NT2/D1 (cell line): ENCODE results near the gene TUFT1.

Source experiments
- YY1 ChIP-seq: IDR thresholded peaks from 2 replicates; pipeline ENCODE4 v1.6.1; 2011; ENCODE audit not compliant: insufficient read length, insufficient read depth
- ZNF274 ChIP-seq: IDR thresholded peaks from 2 replicates; pipeline ENCODE4 v1.6.1; 2011; ENCODE audit warnings: mild to moderate bottlenecking, low read depth, low read length

- TF ChIP-seq YY1 (no peak), ZNF274 (no peak)
These were observed 37.9 kb upstream of the TUFT1 start for GRCh38 chr1:151502035-151502700.
